Liver (tissue), 9 donors: ENCODE measurements around the gene FYCO1. TPM values are rescaled to one million over a fixed set of nuclear protein-coding genes. Genes with fewer than 3 reads are reported as not detected.

Experiments used
- DNase-seq: peaks from one replicate; pipeline ENCODE4 v3.0.0-alpha.2; 2017; ENCODE audit warnings: low spot score
- H3K27ac ChIP-seq, 2 donors: one replicate each; pipeline ENCODE4 v1.7.0; 2013; ENCODE audit warnings: inconsistent platforms in 2 of 2, low read length in 2 of 2, control low read depth in 1 of 2, low read depth in 1 of 2, mild to moderate bottlenecking in 1 of 2
- H3K27me3 ChIP-seq, 4 donors: one replicate each; pipeline versions ENCODE4 v1.6.1 to v1.7.0; 2013; ENCODE audit warnings: low read length in 3 of 4, inconsistent platforms in 1 of 4, mild to moderate bottlenecking in 1 of 4, moderate library complexity in 1 of 4; ENCODE audit not compliant: control insufficient read depth in 4 of 4, insufficient read depth in 4 of 4
- H3K36me3 ChIP-seq, 4 donors: one replicate each; pipeline versions ENCODE4 v1.6.1 to v1.7.0; 2013; ENCODE audit warnings: low read length in 3 of 4, mild to moderate bottlenecking in 3 of 4, low read depth in 1 of 4, moderate library complexity in 1 of 4; ENCODE audit not compliant: control insufficient read depth in 4 of 4, insufficient read depth in 3 of 4
- H3K4me1 ChIP-seq, 4 donors: one replicate each; pipeline versions ENCODE4 v1.6.1 to v1.7.0; 2013; ENCODE audit warnings: low read length in 3 of 4, mild to moderate bottlenecking in 3 of 4, moderate library complexity in 1 of 4; ENCODE audit not compliant: control insufficient read depth in 4 of 4, insufficient read depth in 4 of 4
- H3K4me3 ChIP-seq, 3 donors: one replicate each; pipeline versions ENCODE4 v1.6.1 to v1.7.0; 2013; ENCODE audit warnings: low read length in 3 of 3, control low read depth in 1 of 3, low read depth in 1 of 3, mild to moderate bottlenecking in 1 of 3
- H3K9ac ChIP-seq, 2 donors: one replicate each; pipeline ENCODE4 v1.7.0; 2013; ENCODE audit warnings: low read length in 2 of 2, mild to moderate bottlenecking in 2 of 2, moderate library complexity in 2 of 2, control low read depth in 1 of 2, low read depth in 1 of 2
- H3K9me3 ChIP-seq, 4 donors: one replicate each; pipeline versions ENCODE4 v1.6.1 to v1.7.0; 2013; ENCODE audit warnings: low read length in 3 of 4; ENCODE audit not compliant: control insufficient read depth in 4 of 4
- ATF3 ChIP-seq: IDR thresholded peaks from 2 replicates; pipeline ENCODE4 v1.6.1; 2016; ENCODE audit warnings: antibody characterized with exemption
- EGR1 ChIP-seq, 2 donors: IDR thresholded peaks; 2 replicates each; pipeline ENCODE4 v1.6.1; 2016 to 2018; ENCODE audit warnings: antibody characterized with exemption in 2 of 2, low read depth in 2 of 2
- FOXA2 ChIP-seq: IDR thresholded peaks from 2 replicates; pipeline ENCODE4 v1.6.1; 2016; ENCODE audit warnings: antibody characterized with exemption
- GABPA ChIP-seq, 2 donors: IDR thresholded peaks in 1 of 2; conservative IDR thresholded peaks in 1 of 2; 2 replicates each; pipeline ENCODE4 v1.6.1; 2016; ENCODE audit warnings: antibody characterized with exemption in 2 of 2, mild to moderate bottlenecking in 1 of 2, moderate library complexity in 1 of 2
- HNF4A ChIP-seq, 2 donors: conservative IDR thresholded peaks; 2 replicates each; pipeline ENCODE4 v1.6.1; 2016; ENCODE audit warnings: antibody characterized with exemption in 2 of 2, mild to moderate bottlenecking in 2 of 2
- HNF4G ChIP-seq: IDR thresholded peaks from 2 replicates; pipeline ENCODE4 v1.6.1; 2016; ENCODE audit warnings: antibody characterized with exemption
- JUND ChIP-seq, 2 donors: IDR thresholded peaks; 2 replicates each; pipeline ENCODE4 v1.6.1; 2016; ENCODE audit warnings: antibody characterized with exemption in 2 of 2
- NR2F2 ChIP-seq: IDR thresholded peaks from 2 replicates; pipeline ENCODE4 v1.6.1; 2016; ENCODE audit warnings: antibody characterized with exemption
- RAD21 ChIP-seq, 2 donors: IDR thresholded peaks; 2 replicates each; pipeline ENCODE4 v1.6.1; 2016; ENCODE audit warnings: antibody characterized with exemption in 2 of 2, mild to moderate bottlenecking in 2 of 2
- REST ChIP-seq: IDR thresholded peaks from 2 replicates; pipeline ENCODE4 v1.6.1; 2016; ENCODE audit warnings: antibody characterized with exemption, mild to moderate bottlenecking
- SP1 ChIP-seq: IDR thresholded peaks from 2 replicates; pipeline ENCODE4 v1.6.1; 2018; ENCODE audit warnings: antibody characterized with exemption, mild to moderate bottlenecking
- TAF1 ChIP-seq: conservative IDR thresholded peaks from 2 replicates; pipeline ENCODE4 v1.6.1; 2016; ENCODE audit warnings: antibody characterized with exemption, mild to moderate bottlenecking
- YY1 ChIP-seq: IDR thresholded peaks from 2 replicates; pipeline ENCODE4 v1.6.1; 2016; ENCODE audit warnings: antibody characterized with exemption, mild to moderate bottlenecking
- WGBS: extraction: QIAGEN DNeasy Blood & Tissue Kit; methylation state at CpG from one replicate; pipeline ENCODE4 v1.1.7; 2013; 5-methylcytosine and 5-hydroxymethylcytosine counted together
- polyA plus RNA-seq, 2 donors: library from polyadenylated mRNA; stranded (reverse) in 1 of 2; unstranded in 1 of 2; fragments of 200-250 nt in 1 of 2; fragments of >200 nt in 1 of 2; fragmentation: Nextera tagmentation in 1 of 2; extraction: Ambion mirVana in 1 of 2; gene quantifications; one replicate each; pipeline versions ENCODE4 v1.2.1 to v1.2.3, GENCODE V29; 2013 to 2015
- total RNA-seq, 2 donors: library from RNA; depleted of rRNA; stranded (reverse); fragments of >200 nt; gene quantifications; one replicate each; pipeline ENCODE4 v1.2.3, GENCODE V29; 2014
- TF ChIP-seq, protein P1 (sequence below): IDR thresholded peaks from 2 replicates; pipeline ENCODE4 v1.6.1; 2016; ENCODE audit warnings: antibody characterized with exemption
- TF ChIP-seq, protein P2 (sequence below): fragments of 150-350 bp; IDR thresholded peaks from 2 replicates; pipeline ENCODE4 v1.5.1; 2017; ENCODE audit warnings: improper control_type of control experiment, low read depth, low read length; ENCODE audit not compliant: missing input control
- TF ChIP-seq, protein P3 (sequence below): IDR thresholded peaks from 2 replicates; pipeline ENCODE4 v1.6.1; 2016; ENCODE audit warnings: antibody characterized with exemption
- donor health status: healthy.
- donor health status: healthy.
- donor health status: healthy.
- donor health status: healthy.
- donor health status: healthy.

The FYCO1 gene
- total and polyA plus RNA-seq, 4 donors, result 3.0 to 17.1 (median 10.2) TPM

GRCh38 chr3:45943207-45943846, 52.3 kb downstream of the FYCO1 start, which contains the start of gene CXCR6:
Gene CXCR6 (plus strand): TSS chr3:45943464. CDS start chr3:45946482, 3,018 bp downstream.
- 92% methylated on average over 8 of the region's 8 CpGs for WGBS
- Histone ChIP-seq H3K9ac (no peak within 1 kb of the TSS), H3K36me3 (peaks cover 0 to 23% (median 11%) of the 10 kb centered on the region in 4 donors), H3K4me1 (no peaks in the 10 kb centered on the region), H3K4me3 (no peak within 1 kb of the TSS), H3K27ac (no peak within 1 kb of the TSS), H3K27me3 (no peaks in the 10 kb centered on the region), H3K9me3 (no peaks in the 10 kb centered on the region)
- no peak for DNase-seq
- TF ChIP-seq, protein P1, sequence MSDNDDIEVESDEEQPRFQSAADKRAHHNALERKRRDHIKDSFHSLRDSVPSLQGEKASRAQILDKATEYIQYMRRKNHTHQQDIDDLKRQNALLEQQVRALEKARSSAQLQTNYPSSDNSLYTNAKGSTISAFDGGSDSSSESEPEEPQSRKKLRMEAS, result no peak
- no peak for TF ChIP-seq EGR1 (IDR thresholded peaks at IDR 0.05; ENCODE audit: low read depth in 2 of 2)
- no peak for TF ChIP-seq TAF1
- TF ChIP-seq, protein P2, sequence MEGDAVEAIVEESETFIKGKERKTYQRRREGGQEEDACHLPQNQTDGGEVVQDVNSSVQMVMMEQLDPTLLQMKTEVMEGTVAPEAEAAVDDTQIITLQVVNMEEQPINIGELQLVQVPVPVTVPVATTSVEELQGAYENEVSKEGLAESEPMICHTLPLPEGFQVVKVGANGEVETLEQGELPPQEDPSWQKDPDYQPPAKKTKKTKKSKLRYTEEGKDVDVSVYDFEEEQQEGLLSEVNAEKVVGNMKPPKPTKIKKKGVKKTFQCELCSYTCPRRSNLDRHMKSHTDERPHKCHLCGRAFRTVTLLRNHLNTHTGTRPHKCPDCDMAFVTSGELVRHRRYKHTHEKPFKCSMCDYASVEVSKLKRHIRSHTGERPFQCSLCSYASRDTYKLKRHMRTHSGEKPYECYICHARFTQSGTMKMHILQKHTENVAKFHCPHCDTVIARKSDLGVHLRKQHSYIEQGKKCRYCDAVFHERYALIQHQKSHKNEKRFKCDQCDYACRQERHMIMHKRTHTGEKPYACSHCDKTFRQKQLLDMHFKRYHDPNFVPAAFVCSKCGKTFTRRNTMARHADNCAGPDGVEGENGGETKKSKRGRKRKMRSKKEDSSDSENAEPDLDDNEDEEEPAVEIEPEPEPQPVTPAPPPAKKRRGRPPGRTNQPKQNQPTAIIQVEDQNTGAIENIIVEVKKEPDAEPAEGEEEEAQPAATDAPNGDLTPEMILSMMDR, result no peak
- no peak for TF ChIP-seq HNF4G
- TF ChIP-seq NR2F2, result no peak
- no peak for TF ChIP-seq GABPA (IDR thresholded peaks at IDR 0.05 in 1 of 2, conservative IDR thresholded peaks at IDR 0.05 in 1 of 2)
- no peak for TF ChIP-seq SP1
- TF ChIP-seq, protein P3, sequence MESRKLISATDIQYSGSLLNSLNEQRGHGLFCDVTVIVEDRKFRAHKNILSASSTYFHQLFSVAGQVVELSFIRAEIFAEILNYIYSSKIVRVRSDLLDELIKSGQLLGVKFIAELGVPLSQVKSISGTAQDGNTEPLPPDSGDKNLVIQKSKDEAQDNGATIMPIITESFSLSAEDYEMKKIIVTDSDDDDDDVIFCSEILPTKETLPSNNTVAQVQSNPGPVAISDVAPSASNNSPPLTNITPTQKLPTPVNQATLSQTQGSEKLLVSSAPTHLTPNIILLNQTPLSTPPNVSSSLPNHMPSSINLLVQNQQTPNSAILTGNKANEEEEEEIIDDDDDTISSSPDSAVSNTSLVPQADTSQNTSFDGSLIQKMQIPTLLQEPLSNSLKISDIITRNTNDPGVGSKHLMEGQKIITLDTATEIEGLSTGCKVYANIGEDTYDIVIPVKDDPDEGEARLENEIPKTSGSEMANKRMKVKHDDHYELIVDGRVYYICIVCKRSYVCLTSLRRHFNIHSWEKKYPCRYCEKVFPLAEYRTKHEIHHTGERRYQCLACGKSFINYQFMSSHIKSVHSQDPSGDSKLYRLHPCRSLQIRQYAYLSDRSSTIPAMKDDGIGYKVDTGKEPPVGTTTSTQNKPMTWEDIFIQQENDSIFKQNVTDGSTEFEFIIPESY, result no peak
- TF ChIP-seq HNF4A (conservative IDR thresholded peaks at IDR 0.05), result no peak
- no peak for TF ChIP-seq JUND (IDR thresholded peaks at IDR 0.05)
- no peak for TF ChIP-seq ATF3
- TF ChIP-seq YY1, result no peak
- no peak for TF ChIP-seq REST
- no peak for TF ChIP-seq FOXA2
- no peak for TF ChIP-seq RAD21 (IDR thresholded peaks at IDR 0.05)
